GM23338 (cell line): ENCODE measurements around the gene AKT1S1. TPM values are rescaled to one million over a fixed set of nuclear protein-coding genes. Genes with fewer than 3 reads are reported as not detected.

ENCODE experiments used
- ATAC-seq: fragments of 200-7000 bp; cut with Tn5 transposase; 3 replicates; pipeline ENCODE4 v1.9.1; 2020
- DNase-seq: peaks from one replicate; pipeline ENCODE4 v3.0.0-alpha.2; 2015; ENCODE audit warnings: low spot score
- H2AFZ ChIP-seq: fragments of 200-600 bp; sonication (generic); 2 replicates; pipeline ENCODE4 v1.8.0; 2016; ENCODE audit warnings: antibody characterized with exemption, mild to moderate bottlenecking, moderate library complexity
- H3F3A ChIP-seq: fragments of 200-600 bp; sonication (generic); replicated peaks from 2 replicates; pipeline ENCODE4 v1.8.0; 2017; ENCODE audit warnings: antibody characterized with exemption, mixed run types, low read depth
- H3K27ac ChIP-seq: fragments of 200-600 bp; sonication (generic); 2 replicates; pipeline ENCODE4 v1.6.1; 2016; ENCODE audit warnings: low read depth
- H3K27me3 ChIP-seq: fragments of 200-600 bp; sonication (generic); 2 replicates; pipeline ENCODE4 v1.8.0; 2016; ENCODE audit warnings: mild to moderate bottlenecking, mixed run types, moderate library complexity; ENCODE audit not compliant: insufficient read depth
- H3K36me3 ChIP-seq: fragments of 200-600 bp; sonication (generic); 2 replicates; pipeline ENCODE4 v1.8.0; 2016; ENCODE audit warnings: mild to moderate bottlenecking; ENCODE audit not compliant: insufficient read depth
- H3K4me1 ChIP-seq: fragments of 200-600 bp; sonication (generic); 2 replicates; pipeline ENCODE4 v1.8.0; 2016; ENCODE audit warnings: mild to moderate bottlenecking, moderate library complexity; ENCODE audit not compliant: insufficient read depth
- H3K4me2 ChIP-seq: fragments of 200-600 bp; sonication (generic); 2 replicates; pipeline ENCODE4 v1.7.1; 2017; ENCODE audit warnings: mixed run types
- H3K4me3 ChIP-seq: fragments of 200-600 bp; sonication (generic); 2 replicates; pipeline ENCODE4 v1.6.1; 2016; ENCODE audit warnings: mixed run types
- H3K79me2 ChIP-seq: fragments of 200-600 bp; sonication (generic); replicated peaks from 2 replicates; pipeline ENCODE4 v1.8.0; 2017; ENCODE audit warnings: mild to moderate bottlenecking; ENCODE audit not compliant: insufficient read depth
- H3K9me2 ChIP-seq: fragments of 200-600 bp; sonication (generic); 2 replicates; pipeline ENCODE4 v1.8.0; 2017; ENCODE audit not compliant: insufficient read depth
- H4K20me1 ChIP-seq: fragments of 200-600 bp; sonication (generic); replicated peaks from 2 replicates; pipeline ENCODE4 v1.8.0; 2017; ENCODE audit warnings: mild to moderate bottlenecking; ENCODE audit not compliant: insufficient read depth
- H3K27ac Mint-ChIP-seq: 2 replicates; pipeline ENCODE4 v1.8.0; 2020; ENCODE audit warnings: inconsistent platforms, mild to moderate bottlenecking, moderate library complexity, mixed read lengths
- H3K27me3 Mint-ChIP-seq: 3 replicates; pipeline ENCODE4 v1.8.0; 2022; ENCODE audit warnings: low read depth, mild to moderate bottlenecking, moderate library complexity, mixed read lengths, inconsistent platforms; ENCODE audit not compliant: insufficient read depth, poor library complexity
- H3K36me3 Mint-ChIP-seq: 3 replicates; pipeline ENCODE4 v1.8.0; 2021; ENCODE audit warnings: low read depth, mild to moderate bottlenecking, inconsistent platforms, moderate library complexity, mixed read lengths
- H3K4me1 Mint-ChIP-seq: 3 replicates; pipeline ENCODE4 v1.8.0; 2020; ENCODE audit warnings: mild to moderate bottlenecking, inconsistent platforms, mixed read lengths
- H3K4me3 Mint-ChIP-seq: 3 replicates; pipeline ENCODE4 v1.8.0; 2021; ENCODE audit warnings: moderate library complexity, mild to moderate bottlenecking, inconsistent platforms, mixed read lengths
- H3K9me3 Mint-ChIP-seq: 3 replicates; pipeline ENCODE4 v1.8.0; 2020; ENCODE audit warnings: moderate library complexity, mild to moderate bottlenecking, inconsistent platforms, mixed read lengths
- EZH2 ChIP-seq: fragments of 200-600 bp; sonication (generic); IDR thresholded peaks from one replicate; pipeline ENCODE4 v1.8.0; 2017; ENCODE audit warnings: antibody characterized with exemption, mild to moderate bottlenecking, low read depth; ENCODE audit not compliant: unreplicated experiment
- POLR2AphosphoS5 ChIP-seq: IDR thresholded peaks from 2 replicates; pipeline ENCODE4 v1.6.1; 2016; ENCODE audit warnings: antibody characterized with exemption, low read depth
- ZNF114 ChIP-seq: fragments of 250-450 bp; sonication (Bioruptor Pico); IDR thresholded peaks from 2 replicates; pipeline ENCODE4 v1.5.0; 2020; ENCODE audit warnings: mild to moderate bottlenecking, moderate library complexity
- ZNF331 ChIP-seq: fragments of 250-450 bp; sonication (Bioruptor Pico); IDR thresholded peaks from 2 replicates; pipeline ENCODE4 v1.5.0; 2020; ENCODE audit warnings: low read depth, mild to moderate bottlenecking, moderate library complexity
- polyA plus RNA-seq: library from polyadenylated mRNA; unstranded; fragments of >200 nt; fragmentation: Nextera tagmentation; extraction: Ambion mirVana; gene quantifications from 2 replicates; pipeline ENCODE4 v1.2.1, GENCODE V29; 2016
- total RNA-seq: library from RNA; depleted of rRNA; stranded (reverse); fragments of >200 nt; shearing (Covaris generic); gene quantifications from 2 replicates; pipeline ENCODE4 v1.2.3, GENCODE V29; 2014
- TF ChIP-seq, protein P1 (sequence below): IDR thresholded peaks from one replicate; pipeline ENCODE4 v1.6.1; 2018; ENCODE audit warnings: antibody characterized with exemption; ENCODE audit not compliant: unreplicated experiment
- TF ChIP-seq, protein P2 (sequence below): fragments of 250-450 bp; sonication (Bioruptor Pico); IDR thresholded peaks from 2 replicates; pipeline ENCODE4 v1.5.0; 2020; ENCODE audit warnings: mild to moderate bottlenecking, moderate library complexity

Gene AKT1S1
- total and polyA plus RNA-seq, 2 experiments from 2014 or later, result 21.5 to 28.6 TPM

DNA sequence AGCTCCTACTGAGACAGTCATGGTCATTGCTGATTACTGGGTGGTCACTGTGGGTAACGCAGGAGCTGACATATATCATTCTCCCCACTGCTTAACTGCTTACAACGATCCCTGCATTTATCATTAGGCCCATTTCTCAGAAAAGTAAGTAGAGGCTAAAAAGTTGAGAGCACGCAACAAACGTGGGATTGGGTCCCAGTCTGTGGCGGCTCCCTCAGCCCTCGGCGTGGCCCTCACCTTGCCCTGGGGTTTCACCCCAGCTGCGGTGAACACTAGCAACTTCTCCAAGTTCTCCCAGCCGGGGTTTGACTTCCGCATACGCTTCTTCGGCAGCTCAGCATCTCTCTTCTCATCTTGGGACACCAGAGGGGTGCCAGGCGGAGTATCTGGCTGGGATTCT is 12.3 kb downstream of the AKT1S1 start (continued):
- TF ChIP-seq, protein P1, sequence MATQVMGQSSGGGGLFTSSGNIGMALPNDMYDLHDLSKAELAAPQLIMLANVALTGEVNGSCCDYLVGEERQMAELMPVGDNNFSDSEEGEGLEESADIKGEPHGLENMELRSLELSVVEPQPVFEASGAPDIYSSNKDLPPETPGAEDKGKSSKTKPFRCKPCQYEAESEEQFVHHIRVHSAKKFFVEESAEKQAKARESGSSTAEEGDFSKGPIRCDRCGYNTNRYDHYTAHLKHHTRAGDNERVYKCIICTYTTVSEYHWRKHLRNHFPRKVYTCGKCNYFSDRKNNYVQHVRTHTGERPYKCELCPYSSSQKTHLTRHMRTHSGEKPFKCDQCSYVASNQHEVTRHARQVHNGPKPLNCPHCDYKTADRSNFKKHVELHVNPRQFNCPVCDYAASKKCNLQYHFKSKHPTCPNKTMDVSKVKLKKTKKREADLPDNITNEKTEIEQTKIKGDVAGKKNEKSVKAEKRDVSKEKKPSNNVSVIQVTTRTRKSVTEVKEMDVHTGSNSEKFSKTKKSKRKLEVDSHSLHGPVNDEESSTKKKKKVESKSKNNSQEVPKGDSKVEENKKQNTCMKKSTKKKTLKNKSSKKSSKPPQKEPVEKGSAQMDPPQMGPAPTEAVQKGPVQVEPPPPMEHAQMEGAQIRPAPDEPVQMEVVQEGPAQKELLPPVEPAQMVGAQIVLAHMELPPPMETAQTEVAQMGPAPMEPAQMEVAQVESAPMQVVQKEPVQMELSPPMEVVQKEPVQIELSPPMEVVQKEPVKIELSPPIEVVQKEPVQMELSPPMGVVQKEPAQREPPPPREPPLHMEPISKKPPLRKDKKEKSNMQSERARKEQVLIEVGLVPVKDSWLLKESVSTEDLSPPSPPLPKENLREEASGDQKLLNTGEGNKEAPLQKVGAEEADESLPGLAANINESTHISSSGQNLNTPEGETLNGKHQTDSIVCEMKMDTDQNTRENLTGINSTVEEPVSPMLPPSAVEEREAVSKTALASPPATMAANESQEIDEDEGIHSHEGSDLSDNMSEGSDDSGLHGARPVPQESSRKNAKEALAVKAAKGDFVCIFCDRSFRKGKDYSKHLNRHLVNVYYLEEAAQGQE, result no peak
- TF ChIP-seq ZNF114 (CRISPR knock-in tag) (no peak), POLR2AphosphoS5 (no peak)
- TF ChIP-seq, protein P2, sequence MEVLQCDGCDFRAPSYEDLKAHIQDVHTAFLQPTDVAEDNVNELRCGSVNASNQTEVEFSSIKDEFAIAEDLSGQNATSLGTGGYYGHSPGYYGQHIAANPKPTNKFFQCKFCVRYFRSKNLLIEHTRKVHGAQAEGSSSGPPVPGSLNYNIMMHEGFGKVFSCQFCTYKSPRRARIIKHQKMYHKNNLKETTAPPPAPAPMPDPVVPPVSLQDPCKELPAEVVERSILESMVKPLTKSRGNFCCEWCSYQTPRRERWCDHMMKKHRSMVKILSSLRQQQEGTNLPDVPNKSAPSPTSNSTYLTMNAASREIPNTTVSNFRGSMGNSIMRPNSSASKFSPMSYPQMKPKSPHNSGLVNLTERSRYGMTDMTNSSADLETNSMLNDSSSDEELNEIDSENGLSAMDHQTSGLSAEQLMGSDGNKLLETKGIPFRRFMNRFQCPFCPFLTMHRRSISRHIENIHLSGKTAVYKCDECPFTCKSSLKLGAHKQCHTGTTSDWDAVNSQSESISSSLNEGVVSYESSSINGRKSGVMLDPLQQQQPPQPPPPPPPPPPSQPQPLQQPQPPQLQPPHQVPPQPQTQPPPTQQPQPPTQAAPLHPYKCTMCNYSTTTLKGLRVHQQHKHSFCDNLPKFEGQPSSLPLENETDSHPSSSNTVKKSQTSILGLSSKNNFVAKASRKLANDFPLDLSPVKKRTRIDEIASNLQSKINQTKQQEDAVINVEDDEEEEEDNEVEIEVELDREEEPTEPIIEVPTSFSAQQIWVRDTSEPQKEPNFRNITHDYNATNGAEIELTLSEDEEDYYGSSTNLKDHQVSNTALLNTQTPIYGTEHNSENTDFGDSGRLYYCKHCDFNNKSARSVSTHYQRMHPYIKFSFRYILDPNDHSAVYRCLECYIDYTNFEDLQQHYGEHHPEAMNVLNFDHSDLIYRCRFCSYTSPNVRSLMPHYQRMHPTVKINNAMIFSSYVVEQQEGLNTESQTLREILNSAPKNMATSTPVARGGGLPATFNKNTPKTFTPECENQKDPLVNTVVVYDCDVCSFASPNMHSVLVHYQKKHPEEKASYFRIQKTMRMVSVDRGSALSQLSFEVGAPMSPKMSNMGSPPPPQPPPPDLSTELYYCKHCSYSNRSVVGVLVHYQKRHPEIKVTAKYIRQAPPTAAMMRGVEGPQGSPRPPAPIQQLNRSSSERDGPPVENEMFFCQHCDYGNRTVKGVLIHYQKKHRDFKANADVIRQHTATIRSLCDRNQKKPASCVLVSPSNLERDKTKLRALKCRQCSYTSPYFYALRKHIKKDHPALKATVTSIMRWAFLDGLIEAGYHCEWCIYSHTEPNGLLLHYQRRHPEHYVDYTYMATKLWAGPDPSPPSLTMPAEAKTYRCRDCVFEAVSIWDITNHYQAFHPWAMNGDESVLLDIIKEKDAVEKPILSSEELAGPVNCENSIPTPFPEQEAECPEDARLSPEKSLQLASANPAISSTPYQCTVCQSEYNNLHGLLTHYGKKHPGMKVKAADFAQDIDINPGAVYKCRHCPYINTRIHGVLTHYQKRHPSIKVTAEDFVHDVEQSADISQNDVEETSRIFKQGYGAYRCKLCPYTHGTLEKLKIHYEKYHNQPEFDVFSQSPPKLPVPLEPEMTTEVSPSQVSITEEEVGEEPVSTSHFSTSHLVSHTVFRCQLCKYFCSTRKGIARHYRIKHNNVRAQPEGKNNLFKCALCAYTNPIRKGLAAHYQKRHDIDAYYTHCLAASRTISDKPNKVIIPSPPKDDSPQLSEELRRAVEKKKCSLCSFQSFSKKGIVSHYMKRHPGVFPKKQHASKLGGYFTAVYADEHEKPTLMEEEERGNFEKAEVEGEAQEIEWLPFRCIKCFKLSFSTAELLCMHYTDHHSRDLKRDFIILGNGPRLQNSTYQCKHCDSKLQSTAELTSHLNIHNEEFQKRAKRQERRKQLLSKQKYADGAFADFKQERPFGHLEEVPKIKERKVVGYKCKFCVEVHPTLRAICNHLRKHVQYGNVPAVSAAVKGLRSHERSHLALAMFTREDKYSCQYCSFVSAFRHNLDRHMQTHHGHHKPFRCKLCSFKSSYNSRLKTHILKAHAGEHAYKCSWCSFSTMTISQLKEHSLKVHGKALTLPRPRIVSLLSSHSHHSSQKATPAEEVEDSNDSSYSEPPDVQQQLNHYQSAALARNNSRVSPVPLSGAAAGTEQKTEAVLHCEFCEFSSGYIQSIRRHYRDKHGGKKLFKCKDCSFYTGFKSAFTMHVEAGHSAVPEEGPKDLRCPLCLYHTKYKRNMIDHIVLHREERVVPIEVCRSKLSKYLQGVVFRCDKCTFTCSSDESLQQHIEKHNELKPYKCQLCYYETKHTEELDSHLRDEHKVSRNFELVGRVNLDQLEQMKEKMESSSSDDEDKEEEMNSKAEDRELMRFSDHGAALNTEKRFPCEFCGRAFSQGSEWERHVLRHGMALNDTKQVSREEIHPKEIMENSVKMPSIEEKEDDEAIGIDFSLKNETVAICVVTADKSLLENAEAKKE (CRISPR knock-in tag), result no peak

DNA sequence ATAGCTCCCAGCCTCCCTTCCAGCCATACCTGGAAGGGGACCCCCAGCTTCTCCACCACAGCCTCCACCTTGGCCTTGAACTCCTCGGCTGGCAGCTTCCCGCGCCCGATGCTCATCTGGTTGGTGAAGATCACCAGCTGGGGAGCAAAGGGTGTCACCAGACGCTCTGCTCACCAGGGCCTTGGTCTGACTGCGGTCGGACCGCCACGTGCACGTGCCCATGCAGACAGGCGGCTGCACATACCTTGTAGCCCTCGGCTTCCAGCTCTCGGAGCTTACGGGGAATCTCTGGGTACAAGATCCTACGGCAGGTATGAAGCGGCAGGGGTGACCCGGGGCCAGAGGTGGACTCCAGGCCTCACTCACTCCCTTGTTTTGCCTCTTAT is 13.2 kb downstream of the AKT1S1 start:
- Histone ChIP-seq H3K27ac (no peak overlapping the region), H2AFZ (no peak overlapping the region), H3K9me2 (no peaks in the 10 kb centered on the region), H3K4me2 (no peak overlapping the region), H3K79me2 (peaks cover 23% of the 10 kb centered on the region), H3K4me1 (peaks cover 13% of the 10 kb centered on the region), H3K36me3 (peaks cover 15% of the 10 kb centered on the region), H4K20me1 (peaks cover 21% of the 10 kb centered on the region), H3K27me3 (no peaks in the 10 kb centered on the region), H3F3A (peaks cover 59% of the 10 kb centered on the region), H3K4me3 (no peak overlapping the region)
- DNase-seq (no peak), ATAC-seq (no peak)
- H3K27me3 Mint-ChIP-seq, result peaks cover 33% of the 10 kb centered on the region
- H3K4me1 Mint-ChIP-seq, result peaks cover 39% of the 10 kb centered on the region
- H3K36me3 Mint-ChIP-seq, result peaks cover 61% of the 10 kb centered on the region
- H3K27ac Mint-ChIP-seq, result no peak overlapping the region
- no peak overlapping the region for H3K4me3 Mint-ChIP-seq
- H3K9me3 Mint-ChIP-seq, result peaks cover 11% of the 10 kb centered on the region
- TF ChIP-seq ZNF331, result no peak
- TF ChIP-seq, protein P1, result no peak
- TF ChIP-seq EZH2, result no peak
